GM12878 (cell line): ENCODE results near the gene SHMT1. TPM values are rescaled to one million over a fixed set of nuclear protein-coding genes. Genes with fewer than 3 reads are reported as not detected.

Source experiments
- BMI1 ChIP-seq: fragments of 450-650 bp; IDR thresholded peaks from 2 replicates; pipeline ENCODE4 v1.6.1; 2016; ENCODE audit warnings: mild to moderate bottlenecking, moderate library complexity, borderline replicate concordance
- CEBPB ChIP-seq, 2 experiments: fragments of 150-350 bp in 1 of 2; IDR thresholded peaks; 2 replicates each; pipeline ENCODE4 v1.6.1; 2012 to 2014; ENCODE audit warnings: low read depth in 2 of 2, low read length in 2 of 2, borderline replicate concordance in 1 of 2, inconsistent platforms in 1 of 2
- CHD2 ChIP-seq: IDR thresholded peaks from 2 replicates; pipeline ENCODE4 v1.6.1; 2011; ENCODE audit warnings: low read depth, low read length, improper control_type of control experiment, borderline replicate concordance
- ESRRA ChIP-seq: IDR thresholded peaks from 2 replicates; pipeline ENCODE4 v1.6.1; 2012; ENCODE audit warnings: mild to moderate bottlenecking, low read length, improper control_type of control experiment
- IRF3 ChIP-seq: fragments of 450-650 bp; IDR thresholded peaks from 2 replicates; pipeline ENCODE4 v1.6.1; 2014; ENCODE audit warnings: mild to moderate bottlenecking
- JUND ChIP-seq: IDR thresholded peaks from 2 replicates; pipeline ENCODE4 v1.6.1; 2012; ENCODE audit warnings: low read depth, mild to moderate bottlenecking, low read length, improper control_type of control experiment, moderate library complexity
- MTA3 ChIP-seq: IDR thresholded peaks from 2 replicates; pipeline ENCODE4 v1.6.1; 2012; ENCODE audit warnings: low read length, inconsistent platforms, borderline replicate concordance
- NKRF ChIP-seq: fragments of 450-650 bp; conservative IDR thresholded peaks from 2 replicates; pipeline ENCODE4 v1.6.1; 2017; ENCODE audit warnings: mild to moderate bottlenecking, moderate library complexity
- PRDM15 ChIP-seq: fragments of 450-650 bp; formaldehyde crosslinking; IDR thresholded peaks from 2 replicates; pipeline ENCODE4 v1.4.0; 2020; ENCODE audit warnings: mild to moderate bottlenecking, moderate library complexity
- SKIL ChIP-seq: fragments of 450-650 bp; IDR thresholded peaks from 2 replicates; pipeline ENCODE4 v1.6.1; 2017; ENCODE audit warnings: mild to moderate bottlenecking, low read depth, inconsistent platforms; ENCODE audit not compliant: poor library complexity, severe bottlenecking
- SPI1 ChIP-seq: IDR thresholded peaks from 2 replicates; pipeline ENCODE4 v1.6.1; 2011; ENCODE audit warnings: low read depth, mild to moderate bottlenecking, low read length, moderate library complexity, borderline replicate concordance; ENCODE audit not compliant: insufficient read depth
- SREBF1 ChIP-seq: IDR thresholded peaks from 2 replicates; pipeline ENCODE4 v1.6.1; 2012; ENCODE audit warnings: mild to moderate bottlenecking, low read length
- TBL1XR1 ChIP-seq: IDR thresholded peaks from 2 replicates; pipeline ENCODE4 v1.6.1; 2012; ENCODE audit warnings: low read depth, low read length, improper control_type of control experiment
- TCF12 ChIP-seq: IDR thresholded peaks from 2 replicates; pipeline ENCODE4 v1.6.1; 2011; ENCODE audit warnings: low read depth, mild to moderate bottlenecking, low read length
- ZBTB4 ChIP-seq: fragments of 450-650 bp; formaldehyde crosslinking; IDR thresholded peaks from 2 replicates; pipeline ENCODE4 v1.4.0; 2022; ENCODE audit warnings: mild to moderate bottlenecking, moderate library complexity
- polyA plus RNA-seq, 11 experiments: library from polyadenylated mRNA; depleted of rRNA in 4 of 11; unstranded in 6 of 11; stranded (reverse) in 5 of 11; fragments of >200 nt; fragmentation: Nextera tagmentation in 4 of 11; fragmentation: Illumina TruSeq in 1 of 11; extraction: Ambion mirVana in 4 of 11; extraction: Trizol in 1 of 11; gene quantifications; 1 replicate in 1 of 11; 2 replicates in 10 of 11; pipeline versions ENCODE4 v1.2.1 to v1.2.3, GENCODE V29; 2011 to 2016; ENCODE audit warnings: inconsistent platforms in 2 of 11, missing spikeins in 2 of 11, low read depth in 1 of 11
- total RNA-seq, 4 experiments: library from RNA; depleted of rRNA in 3 of 4; stranded (reverse); fragments of >200 nt in 3 of 4; fragmentation: Illumina TruSeq in 1 of 4; extraction: Trizol in 1 of 4; gene quantifications; 2 replicates each; pipeline versions ENCODE4 v1.2.1 to v1.2.3, GENCODE V29; 2013 to 2021

The SHMT1 gene
- total and polyA plus RNA-seq, 10 of the 15 experiments (the other 5 are each of a cell fraction or from before 2014, with no cell fraction given) = 5.2 to 60.1 (median 34.6) TPM

- no peak for TF ChIP-seq SKIL
- no peak for TF ChIP-seq BMI1
- no peak for TF ChIP-seq JUND
- peak; percentile 45; the same call in 1 of the 2 replicates for TF ChIP-seq TCF12
- peak; percentile 40 for TF ChIP-seq IRF3
- TF ChIP-seq TBL1XR1 = no peak
- TF ChIP-seq CHD2 = no peak
- TF ChIP-seq CEBPB (IDR thresholded peaks at IDR 0.05; ENCODE audit: borderline replicate concordance in 1 of 2, low read depth in 2 of 2, low read length in 2 of 2) = no peak
- no peak for TF ChIP-seq MTA3
- no peak for TF ChIP-seq SPI1
- no peak for TF ChIP-seq PRDM15 (CRISPR knock-in tag)
- no peak for TF ChIP-seq SREBF1
- no peak for TF ChIP-seq ESRRA
- TF ChIP-seq ZBTB4 = no peak
- TF ChIP-seq NKRF = peak; percentile 85
These were observed at the start of gene SHMT1 (continued) for GRCh38 chr17:18363101-18364049.
